B cell (primary cell): Measurements from ENCODE around the gene CRLF2.

Source experiments
- EZH2 ChIP-seq: IDR thresholded peaks from 2 replicates; pipeline ENCODE4 v1.6.1; 2012; ENCODE audit warnings: borderline replicate concordance, low read depth, mild to moderate bottlenecking, moderate library complexity, low read length; ENCODE audit not compliant: insufficient read depth, poor library complexity, severe bottlenecking
- TF ChIP-seq, protein P1 (sequence below): fragments of 200-600 bp; IDR thresholded peaks from one replicate; pipeline ENCODE4 v1.8.0; 2022; ENCODE audit warnings: antibody characterized with exemption, mild to moderate bottlenecking

DNA sequence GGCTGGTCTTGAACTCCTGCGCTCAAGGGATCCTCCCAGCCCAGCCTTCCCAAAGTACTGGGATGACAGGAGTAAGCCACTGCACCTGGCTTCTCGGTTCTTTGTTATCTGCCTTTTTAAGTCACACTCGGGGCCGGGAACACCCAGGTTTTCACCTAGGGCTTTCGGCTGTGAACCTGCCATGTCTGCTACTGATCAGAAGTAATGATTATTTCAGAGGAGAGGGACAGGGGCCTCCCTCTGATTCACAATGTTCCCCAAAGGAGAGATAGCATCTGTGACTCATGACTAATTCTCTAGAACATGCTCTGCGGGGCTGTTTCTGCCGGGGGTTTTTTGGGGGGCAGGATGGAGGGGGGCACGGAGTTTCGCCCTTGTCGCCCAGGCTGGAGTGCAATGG lies 26.9 kb downstream of the CRLF2 start:
- TF ChIP-seq, protein P1, sequence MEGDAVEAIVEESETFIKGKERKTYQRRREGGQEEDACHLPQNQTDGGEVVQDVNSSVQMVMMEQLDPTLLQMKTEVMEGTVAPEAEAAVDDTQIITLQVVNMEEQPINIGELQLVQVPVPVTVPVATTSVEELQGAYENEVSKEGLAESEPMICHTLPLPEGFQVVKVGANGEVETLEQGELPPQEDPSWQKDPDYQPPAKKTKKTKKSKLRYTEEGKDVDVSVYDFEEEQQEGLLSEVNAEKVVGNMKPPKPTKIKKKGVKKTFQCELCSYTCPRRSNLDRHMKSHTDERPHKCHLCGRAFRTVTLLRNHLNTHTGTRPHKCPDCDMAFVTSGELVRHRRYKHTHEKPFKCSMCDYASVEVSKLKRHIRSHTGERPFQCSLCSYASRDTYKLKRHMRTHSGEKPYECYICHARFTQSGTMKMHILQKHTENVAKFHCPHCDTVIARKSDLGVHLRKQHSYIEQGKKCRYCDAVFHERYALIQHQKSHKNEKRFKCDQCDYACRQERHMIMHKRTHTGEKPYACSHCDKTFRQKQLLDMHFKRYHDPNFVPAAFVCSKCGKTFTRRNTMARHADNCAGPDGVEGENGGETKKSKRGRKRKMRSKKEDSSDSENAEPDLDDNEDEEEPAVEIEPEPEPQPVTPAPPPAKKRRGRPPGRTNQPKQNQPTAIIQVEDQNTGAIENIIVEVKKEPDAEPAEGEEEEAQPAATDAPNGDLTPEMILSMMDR, result no peak
- TF ChIP-seq EZH2, result no peak
